Omental fat pad (tissue), 4 donors: ENCODE measurements around the gene PPIA. TPM values are rescaled to one million over a fixed set of nuclear protein-coding genes. Genes with fewer than 3 reads are reported as not detected.

Experiments used
- ATAC-seq: fragments of 150-250 bp; one replicate; pipeline ENCODE4 v1.9.1; 2016; ENCODE audit warnings: mild to moderate bottlenecking, moderate library complexity; ENCODE audit not compliant: low FRiP score
- DNase-seq: peaks from one replicate; pipeline ENCODE4 v3.0.0-alpha.2; 2019; ENCODE audit warnings: low spot score
- total RNA-seq, 4 donors: library from RNA; depleted of rRNA; stranded (reverse); fragments of >200 nt; gene quantifications; one replicate each; pipeline ENCODE4 v1.1.0, GENCODE V29; 2016
- TF ChIP-seq, protein P1 (sequence below), 3 donors: fragments of 450-650 bp; IDR thresholded peaks; one replicate each; pipeline ENCODE4 v1.5.1; 2016 to 2017; ENCODE audit warnings: antibody characterized with exemption in 3 of 3, mild to moderate bottlenecking in 3 of 3, moderate library complexity in 2 of 3

The PPIA gene
- total RNA-seq, 4 donors from 2014 or later = 1,060 to 1,801 (median 1,521) TPM

DNA sequence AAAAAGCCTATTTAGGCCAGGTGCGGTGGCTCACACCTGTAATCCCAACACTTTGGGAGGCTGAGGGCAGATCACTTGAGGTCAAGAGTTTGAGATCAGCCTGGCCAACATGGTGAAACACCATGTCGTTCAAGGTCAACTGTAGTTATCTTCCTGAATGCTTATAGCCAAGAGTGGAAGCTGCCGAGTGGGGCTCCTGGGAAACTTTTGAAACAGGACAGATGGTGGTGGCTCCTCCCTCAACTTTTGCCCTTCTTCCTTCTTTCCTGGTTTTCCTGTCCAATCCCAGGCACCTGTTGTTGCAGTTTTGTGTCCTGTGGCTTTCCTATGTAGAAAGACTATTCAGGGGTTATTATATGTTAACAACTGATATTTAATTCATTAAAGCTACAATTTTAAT is 8.7 kb upstream of the PPIA start:
- TF ChIP-seq, protein P1, sequence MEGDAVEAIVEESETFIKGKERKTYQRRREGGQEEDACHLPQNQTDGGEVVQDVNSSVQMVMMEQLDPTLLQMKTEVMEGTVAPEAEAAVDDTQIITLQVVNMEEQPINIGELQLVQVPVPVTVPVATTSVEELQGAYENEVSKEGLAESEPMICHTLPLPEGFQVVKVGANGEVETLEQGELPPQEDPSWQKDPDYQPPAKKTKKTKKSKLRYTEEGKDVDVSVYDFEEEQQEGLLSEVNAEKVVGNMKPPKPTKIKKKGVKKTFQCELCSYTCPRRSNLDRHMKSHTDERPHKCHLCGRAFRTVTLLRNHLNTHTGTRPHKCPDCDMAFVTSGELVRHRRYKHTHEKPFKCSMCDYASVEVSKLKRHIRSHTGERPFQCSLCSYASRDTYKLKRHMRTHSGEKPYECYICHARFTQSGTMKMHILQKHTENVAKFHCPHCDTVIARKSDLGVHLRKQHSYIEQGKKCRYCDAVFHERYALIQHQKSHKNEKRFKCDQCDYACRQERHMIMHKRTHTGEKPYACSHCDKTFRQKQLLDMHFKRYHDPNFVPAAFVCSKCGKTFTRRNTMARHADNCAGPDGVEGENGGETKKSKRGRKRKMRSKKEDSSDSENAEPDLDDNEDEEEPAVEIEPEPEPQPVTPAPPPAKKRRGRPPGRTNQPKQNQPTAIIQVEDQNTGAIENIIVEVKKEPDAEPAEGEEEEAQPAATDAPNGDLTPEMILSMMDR (IDR thresholded peaks at IDR 0.05) = no peak
- ATAC-seq = no peak

DNA sequence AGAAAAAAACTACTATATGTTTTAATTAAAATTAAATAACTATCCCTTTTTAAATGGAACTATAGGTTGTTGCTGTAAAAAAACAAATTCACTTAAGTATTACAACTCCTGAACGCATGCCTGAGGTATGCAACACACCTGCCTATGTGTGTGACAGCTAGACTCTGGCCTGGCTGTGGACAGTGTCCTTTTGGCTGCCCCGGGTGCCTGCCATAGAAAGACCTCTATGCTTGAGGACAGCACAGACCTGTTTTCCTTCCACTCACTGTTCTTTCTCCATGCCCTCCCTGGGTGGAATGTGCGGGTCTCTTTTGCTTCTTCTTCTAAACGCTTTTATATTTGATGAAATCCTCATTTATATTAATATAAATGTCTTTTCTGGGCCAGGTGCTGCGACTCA is 6.5 kb upstream of the PPIA start:
- no peak for DNase-seq
- ATAC-seq = no peak

More for the DNA sequence above, 8.7 kb upstream of the PPIA start:
- DNase-seq = no peak

DNA sequence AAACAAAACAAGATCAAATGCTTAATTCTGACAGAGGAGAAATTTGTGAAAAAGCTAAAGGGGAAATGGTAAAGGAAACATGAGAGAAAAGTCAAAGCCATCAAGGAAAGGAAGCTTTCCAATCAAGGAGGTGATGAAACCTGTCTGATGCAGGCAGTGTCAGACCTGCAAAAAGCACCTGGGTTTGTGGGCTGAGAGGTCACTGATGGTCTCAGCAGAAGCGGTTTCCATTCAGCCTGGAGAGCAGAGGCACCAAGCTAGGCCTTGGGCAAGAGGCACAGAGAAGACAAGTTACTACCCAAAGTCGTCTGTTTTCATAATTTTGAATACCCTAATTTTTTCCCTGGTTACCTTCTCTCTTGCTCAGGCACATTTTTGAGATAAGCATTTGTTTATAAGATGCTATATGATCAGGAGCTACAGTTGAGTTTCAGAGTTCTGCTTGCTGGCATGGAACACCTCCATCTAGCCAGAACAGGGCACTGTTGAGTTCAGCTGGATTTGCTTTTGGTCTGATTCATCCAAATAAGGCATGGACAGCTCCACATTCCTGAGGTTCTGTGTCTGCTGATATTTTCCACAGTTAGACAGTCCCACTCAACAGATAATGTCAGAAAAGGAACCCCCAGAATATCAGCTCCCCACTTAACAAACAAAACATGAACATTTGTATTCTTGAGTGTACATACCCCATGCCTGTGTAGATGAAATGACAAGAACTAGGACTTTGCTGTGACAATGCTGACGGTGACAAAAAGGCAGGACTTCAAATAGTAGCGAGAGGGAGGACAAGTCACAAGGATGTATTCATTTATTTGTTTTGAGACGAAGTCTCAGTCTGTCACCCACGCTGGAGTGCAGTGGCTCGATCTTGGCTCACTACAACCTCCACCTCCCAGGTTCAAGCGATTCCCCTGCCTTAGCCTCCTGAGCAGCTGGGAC is 4.9 kb upstream of the PPIA start:
- ATAC-seq (no peak), DNase-seq (no peak)
- TF ChIP-seq, protein P1 (IDR thresholded peaks at IDR 0.05) = no peak

More for the DNA sequence above, 6.5 kb upstream of the PPIA start:
- TF ChIP-seq, protein P1 (IDR thresholded peaks at IDR 0.05) = no peak

DNA sequence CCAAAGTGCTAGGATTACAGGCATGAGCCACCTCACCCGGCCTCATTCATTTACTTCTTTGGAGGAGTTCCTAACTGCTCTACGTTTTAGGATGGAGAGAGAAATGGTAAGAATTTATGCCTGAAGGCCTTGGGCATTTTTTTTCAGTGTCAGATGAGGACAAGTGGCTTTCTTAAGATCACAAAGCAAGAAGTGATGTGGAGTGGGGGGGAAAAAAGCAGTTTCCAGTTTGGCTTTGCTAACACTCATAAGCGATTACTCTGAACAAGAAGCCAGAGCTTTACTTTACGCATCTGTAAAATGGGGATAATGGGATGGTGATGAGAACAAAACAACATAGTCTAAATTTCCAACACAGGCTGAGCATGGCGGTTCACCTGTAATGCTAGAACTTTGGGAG is 2.6 kb upstream of the PPIA start:
- DNase-seq = no peak
- no peak for ATAC-seq
- TF ChIP-seq, protein P1 (IDR thresholded peaks at IDR 0.05) = no peak

DNA sequence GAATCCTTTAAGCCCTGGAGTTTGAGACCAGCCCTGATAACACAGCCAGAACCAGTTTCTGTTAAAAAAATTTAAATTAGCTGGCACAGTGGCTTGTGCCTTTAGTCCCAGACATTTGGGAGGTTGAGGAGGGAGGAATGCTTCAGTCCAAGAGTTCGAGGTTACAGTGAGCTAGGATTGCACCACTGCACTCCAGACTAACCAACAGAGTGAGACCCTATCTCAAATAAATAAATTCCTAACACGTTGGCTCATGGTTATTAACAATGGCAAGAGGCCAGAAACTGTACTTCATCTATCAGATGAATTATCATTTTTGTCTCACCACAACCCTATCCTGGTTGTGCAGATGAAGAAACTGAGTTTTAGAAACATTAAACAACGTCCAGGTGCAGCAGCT is 2.1 kb upstream of the PPIA start:
- TF ChIP-seq, protein P1 (IDR thresholded peaks at IDR 0.05) = no peak
- ATAC-seq = no peak

DNA sequence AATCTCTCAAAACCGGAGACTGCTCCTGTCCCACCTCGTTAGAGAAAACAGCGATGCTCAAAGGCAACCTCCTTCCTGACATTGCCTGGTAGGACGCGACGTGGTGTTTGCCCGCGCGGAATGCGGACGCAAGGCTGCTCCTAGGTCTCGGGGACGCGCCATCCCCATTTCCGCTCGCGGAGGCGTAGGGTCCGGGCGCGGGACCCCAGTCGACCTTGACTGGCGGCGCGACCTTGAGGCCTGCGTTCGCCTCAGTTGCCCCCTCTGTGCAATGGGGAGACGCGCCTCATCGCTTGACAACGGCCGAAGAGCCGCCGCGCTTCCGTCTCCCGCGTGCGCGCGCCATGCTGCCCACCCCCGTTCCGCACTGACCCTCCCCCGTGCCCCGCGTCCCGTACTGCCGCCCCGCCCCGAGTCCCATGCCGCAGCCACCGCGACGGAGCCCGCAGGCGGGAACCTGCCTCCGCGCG is 412 bp upstream of the PPIA start:
- DNase-seq (no peak), ATAC-seq (peak; percentile 16)
- TF ChIP-seq, protein P1 (IDR thresholded peaks at IDR 0.05) = no peak

More for the DNA sequence above, 2.1 kb upstream of the PPIA start:
- DNase-seq = no peak
